Measurements from ENCODE around the gene ABCC1. TPM values are rescaled to one million over a fixed set of nuclear protein-coding genes. Genes with fewer than 3 reads are reported as not detected.

The ABCC1 gene
- total RNA-seq, 1 donor from 2014 or later: 17.0 TPM

DNA sequence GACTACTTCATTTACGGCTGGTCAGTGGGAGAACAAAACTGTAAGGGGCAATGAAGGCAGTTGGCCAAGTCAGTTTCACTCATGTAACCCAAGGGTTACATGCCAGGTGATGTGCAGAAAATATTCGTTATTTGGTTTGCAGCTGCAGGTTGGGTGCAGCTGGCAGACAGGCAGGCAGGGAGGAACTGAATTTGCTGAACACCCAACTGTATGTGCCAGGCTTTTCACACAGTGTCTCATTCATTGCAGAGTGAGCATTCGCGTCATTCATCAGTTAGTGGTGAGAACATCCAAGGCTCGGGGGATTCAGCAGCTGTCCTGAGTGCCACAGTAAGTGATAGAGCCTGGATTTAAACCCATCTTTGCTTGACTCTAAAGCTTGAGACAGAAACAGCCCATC lies 214.2 kb downstream of the ABCC1 start:
- no peak for DNase-seq
- Histone ChIP-seq H3K27ac (replicated peaks) (no peak overlapping the region), H3K4me3 (no peak overlapping the region), H3K27me3 (ENCODE audit: low read depth) (no peaks in the 10 kb centered on the region), H3K4me1 (no peaks in the 10 kb centered on the region), H3K9me3 (replicated peaks) (peaks cover 14% of the 10 kb centered on the region), H3K36me3 (no peaks in the 10 kb centered on the region)
- TF ChIP-seq, protein P1, sequence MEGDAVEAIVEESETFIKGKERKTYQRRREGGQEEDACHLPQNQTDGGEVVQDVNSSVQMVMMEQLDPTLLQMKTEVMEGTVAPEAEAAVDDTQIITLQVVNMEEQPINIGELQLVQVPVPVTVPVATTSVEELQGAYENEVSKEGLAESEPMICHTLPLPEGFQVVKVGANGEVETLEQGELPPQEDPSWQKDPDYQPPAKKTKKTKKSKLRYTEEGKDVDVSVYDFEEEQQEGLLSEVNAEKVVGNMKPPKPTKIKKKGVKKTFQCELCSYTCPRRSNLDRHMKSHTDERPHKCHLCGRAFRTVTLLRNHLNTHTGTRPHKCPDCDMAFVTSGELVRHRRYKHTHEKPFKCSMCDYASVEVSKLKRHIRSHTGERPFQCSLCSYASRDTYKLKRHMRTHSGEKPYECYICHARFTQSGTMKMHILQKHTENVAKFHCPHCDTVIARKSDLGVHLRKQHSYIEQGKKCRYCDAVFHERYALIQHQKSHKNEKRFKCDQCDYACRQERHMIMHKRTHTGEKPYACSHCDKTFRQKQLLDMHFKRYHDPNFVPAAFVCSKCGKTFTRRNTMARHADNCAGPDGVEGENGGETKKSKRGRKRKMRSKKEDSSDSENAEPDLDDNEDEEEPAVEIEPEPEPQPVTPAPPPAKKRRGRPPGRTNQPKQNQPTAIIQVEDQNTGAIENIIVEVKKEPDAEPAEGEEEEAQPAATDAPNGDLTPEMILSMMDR (IDR thresholded peaks at IDR 0.05; ENCODE audit: borderline replicate concordance): no peak
- intact Hi-C loops (cut with micrococcal nuclease): no loop called here

DNA sequence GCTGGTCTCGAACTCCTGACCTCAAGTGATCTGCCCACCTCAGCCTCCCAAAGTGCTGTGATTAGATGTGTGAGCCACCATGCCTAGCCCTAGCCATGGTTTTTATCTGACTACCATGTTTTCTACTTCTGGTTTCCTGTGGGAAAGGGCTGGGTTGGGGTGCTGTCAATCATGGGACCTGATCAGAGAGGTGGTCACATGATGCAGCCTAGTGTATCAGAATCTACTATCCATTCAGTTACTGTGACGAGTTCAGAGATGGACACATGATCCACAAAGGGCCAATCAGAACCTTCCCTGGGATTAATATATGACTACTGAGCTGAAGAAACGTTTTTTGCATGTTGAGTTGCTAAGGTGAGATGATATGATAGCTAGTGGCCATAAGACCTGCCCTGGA lies 214.8 kb downstream of the ABCC1 start:
- H3K9me3 ChIP-seq (replicated peaks): peaks cover 8% of the 10 kb centered on the region
- H3K36me3 ChIP-seq: no peaks in the 10 kb centered on the region
- DNase-seq: no peak
- TF ChIP-seq, protein P1 (IDR thresholded peaks at IDR 0.05; ENCODE audit: borderline replicate concordance): no peak
- H3K27me3 ChIP-seq (ENCODE audit: low read depth): no peaks in the 10 kb centered on the region
- H3K4me1 ChIP-seq: no peaks in the 10 kb centered on the region
- H3K4me3 ChIP-seq: no peak overlapping the region
- H3K27ac ChIP-seq (replicated peaks): no peak overlapping the region
- intact Hi-C loops (cut with micrococcal nuclease): no loop called here

GRCh38 chr16:16166085-16166484 lies 216.7 kb downstream of the ABCC1 start:
- Histone ChIP-seq H3K9me3 (replicated peaks) (no peaks in the 10 kb centered on the region), H3K36me3 (no peaks in the 10 kb centered on the region), H3K27ac (replicated peaks) (no peak overlapping the region), H3K4me1 (no peaks in the 10 kb centered on the region), H3K27me3 (ENCODE audit: low read depth) (no peaks in the 10 kb centered on the region), H3K4me3 (no peak overlapping the region)
- intact Hi-C loops (cut with micrococcal nuclease): no loop called here
- TF ChIP-seq, protein P1 (IDR thresholded peaks at IDR 0.05; ENCODE audit: borderline replicate concordance): no peak
- DNase-seq: no peak

GRCh38 chr16:16166949-16167348 lies 217.5 kb downstream of the ABCC1 start:
- Histone ChIP-seq H3K36me3 (no peaks in the 10 kb centered on the region), H3K9me3 (replicated peaks) (no peaks in the 10 kb centered on the region), H3K27ac (replicated peaks) (no peak overlapping the region), H3K27me3 (ENCODE audit: low read depth) (no peaks in the 10 kb centered on the region), H3K4me3 (no peak overlapping the region), H3K4me1 (no peaks in the 10 kb centered on the region)
- DNase-seq: no peak
- TF ChIP-seq, protein P1 (IDR thresholded peaks at IDR 0.05; ENCODE audit: borderline replicate concordance): no peak
- intact Hi-C loops (cut with micrococcal nuclease): no loop called here

DNA sequence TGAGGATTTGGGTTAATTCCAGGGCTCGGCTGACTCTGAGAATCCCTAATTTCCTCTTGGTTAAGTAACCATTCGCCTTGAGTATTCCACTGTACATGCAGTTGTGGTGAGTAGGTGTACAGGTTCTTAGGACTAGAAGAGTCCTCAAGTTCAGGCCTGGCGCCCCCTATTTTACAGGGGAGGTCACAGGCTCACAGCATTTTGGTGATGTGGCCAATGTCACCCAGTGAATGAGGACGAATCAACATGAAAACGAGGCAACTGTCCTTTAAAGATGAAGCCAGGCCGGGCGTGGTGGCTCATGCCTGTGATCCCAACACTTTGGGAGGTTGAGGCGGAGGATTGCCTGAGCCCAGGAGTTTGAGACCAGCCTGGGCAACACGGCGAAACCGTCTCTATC lies 218.5 kb downstream of the ABCC1 start:
- H3K4me1 ChIP-seq: no peaks in the 10 kb centered on the region
- no peak overlapping the region for H3K4me3 ChIP-seq
- intact Hi-C loops (cut with micrococcal nuclease): no loop called here
- H3K27me3 ChIP-seq (ENCODE audit: low read depth): no peaks in the 10 kb centered on the region
- no peaks in the 10 kb centered on the region for H3K9me3 ChIP-seq (replicated peaks)
- H3K36me3 ChIP-seq: no peaks in the 10 kb centered on the region
- no peak for DNase-seq
- H3K27ac ChIP-seq (replicated peaks): no peak overlapping the region
- TF ChIP-seq, protein P1 (IDR thresholded peaks at IDR 0.05; ENCODE audit: borderline replicate concordance): no peak

DNA sequence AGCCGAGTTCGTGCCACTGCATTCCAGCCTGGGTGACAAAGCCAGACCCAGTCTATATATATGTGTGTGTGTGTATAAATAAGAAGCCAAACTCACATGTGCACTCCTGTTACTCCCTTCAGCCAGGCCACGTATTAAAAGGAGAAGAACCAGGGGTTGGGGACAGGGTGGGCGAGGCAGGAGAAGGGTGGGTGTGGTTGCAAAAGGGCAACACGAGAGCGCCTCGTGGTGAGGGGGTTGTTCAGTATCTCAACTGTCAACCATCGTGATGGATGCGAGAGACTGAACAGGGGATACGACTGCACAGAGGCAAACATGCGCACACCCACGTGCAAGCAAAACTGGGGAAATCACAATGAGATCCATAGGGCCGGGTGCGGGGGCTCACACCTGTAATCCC lies 219.0 kb downstream of the ABCC1 start:
- intact Hi-C loops (cut with micrococcal nuclease): no loop called here
- Histone ChIP-seq H3K4me1 (no peaks in the 10 kb centered on the region), H3K36me3 (no peaks in the 10 kb centered on the region), H3K27me3 (ENCODE audit: low read depth) (no peaks in the 10 kb centered on the region), H3K27ac (replicated peaks) (no peak overlapping the region), H3K4me3 (no peak overlapping the region), H3K9me3 (replicated peaks) (no peaks in the 10 kb centered on the region)
- DNase-seq: no peak
- TF ChIP-seq, protein P1 (IDR thresholded peaks at IDR 0.05; ENCODE audit: borderline replicate concordance): no peak

Data from left ventricle myocardium inferior (tissue), 1 donor.